ENCODE results near the gene RHNO1.

GRCh38 chr12:2892246-2892645 is 15.2 kb downstream of the RHNO1 start:
- TF ChIP-seq, protein P1, sequence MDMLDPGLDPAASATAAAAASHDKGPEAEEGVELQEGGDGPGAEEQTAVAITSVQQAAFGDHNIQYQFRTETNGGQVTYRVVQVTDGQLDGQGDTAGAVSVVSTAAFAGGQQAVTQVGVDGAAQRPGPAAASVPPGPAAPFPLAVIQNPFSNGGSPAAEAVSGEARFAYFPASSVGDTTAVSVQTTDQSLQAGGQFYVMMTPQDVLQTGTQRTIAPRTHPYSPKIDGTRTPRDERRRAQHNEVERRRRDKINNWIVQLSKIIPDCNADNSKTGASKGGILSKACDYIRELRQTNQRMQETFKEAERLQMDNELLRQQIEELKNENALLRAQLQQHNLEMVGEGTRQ (CRISPR knock-in tag; IDR thresholded peaks at IDR 0.05), result no peak
- TF ChIP-seq TCF7 (CRISPR knock-in tag; IDR thresholded peaks at IDR 0.05; ENCODE audit: low read depth), result no peak
- TF ChIP-seq, protein P2, sequence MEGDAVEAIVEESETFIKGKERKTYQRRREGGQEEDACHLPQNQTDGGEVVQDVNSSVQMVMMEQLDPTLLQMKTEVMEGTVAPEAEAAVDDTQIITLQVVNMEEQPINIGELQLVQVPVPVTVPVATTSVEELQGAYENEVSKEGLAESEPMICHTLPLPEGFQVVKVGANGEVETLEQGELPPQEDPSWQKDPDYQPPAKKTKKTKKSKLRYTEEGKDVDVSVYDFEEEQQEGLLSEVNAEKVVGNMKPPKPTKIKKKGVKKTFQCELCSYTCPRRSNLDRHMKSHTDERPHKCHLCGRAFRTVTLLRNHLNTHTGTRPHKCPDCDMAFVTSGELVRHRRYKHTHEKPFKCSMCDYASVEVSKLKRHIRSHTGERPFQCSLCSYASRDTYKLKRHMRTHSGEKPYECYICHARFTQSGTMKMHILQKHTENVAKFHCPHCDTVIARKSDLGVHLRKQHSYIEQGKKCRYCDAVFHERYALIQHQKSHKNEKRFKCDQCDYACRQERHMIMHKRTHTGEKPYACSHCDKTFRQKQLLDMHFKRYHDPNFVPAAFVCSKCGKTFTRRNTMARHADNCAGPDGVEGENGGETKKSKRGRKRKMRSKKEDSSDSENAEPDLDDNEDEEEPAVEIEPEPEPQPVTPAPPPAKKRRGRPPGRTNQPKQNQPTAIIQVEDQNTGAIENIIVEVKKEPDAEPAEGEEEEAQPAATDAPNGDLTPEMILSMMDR (IDR thresholded peaks at IDR 0.05), result no peak
- TF ChIP-seq TP53 (CRISPR knock-in tag; IDR thresholded peaks at IDR 0.05), result no peak

Measured in WTC11 (cell line).